Psoas muscle (tissue), 8 donors: ENCODE results near the gene PPEF2. TPM values are rescaled to one million over a fixed set of nuclear protein-coding genes. Genes with fewer than 3 reads are reported as not detected.

Experiments used
- ATAC-seq, 4 donors: fragments of 200-7000 bp; cut with Tn5 transposase; one replicate each; pipeline ENCODE4 v1.9.1; 2020; ENCODE audit warnings: moderate library complexity in 3 of 4, mild to moderate bottlenecking in 2 of 4
- DNase-seq, 2 donors: peaks; one replicate each; pipeline ENCODE4 v3.0.0-alpha.2; 2020
- H3K27ac ChIP-seq: fragments of 200-600 bp; one replicate; pipeline ENCODE4 v1.8.0; 2022
- H3K27me3 ChIP-seq, 3 donors: fragments of 200-600 bp in 1 of 3; one replicate each; pipeline versions ENCODE4 v1.6.1 to v1.8.0; 2013 to 2022; ENCODE audit warnings: low read length in 2 of 3, mild to moderate bottlenecking in 2 of 3, moderate library complexity in 1 of 3; ENCODE audit not compliant: insufficient read depth in 3 of 3
- H3K36me3 ChIP-seq, 2 donors: fragments of 200-600 bp in 1 of 2; one replicate each; pipeline versions ENCODE4 v1.6.1 to v1.8.0; 2013 to 2022; ENCODE audit warnings: low read depth in 1 of 2, mild to moderate bottlenecking in 1 of 2, moderate library complexity in 1 of 2; ENCODE audit not compliant: insufficient read depth in 1 of 2
- H3K4me1 ChIP-seq: fragments of 200-600 bp; one replicate; pipeline ENCODE4 v1.8.0; 2022
- H3K4me3 ChIP-seq: fragments of 200-600 bp; one replicate; pipeline ENCODE4 v1.8.0; 2022; ENCODE audit warnings: mild to moderate bottlenecking
- H3K9me3 ChIP-seq: fragments of 200-600 bp; one replicate; pipeline ENCODE4 v1.8.0; 2022
- CTCF ChIP-seq: fragments of 200-600 bp; IDR thresholded peaks from one replicate; pipeline ENCODE4 v1.8.0; 2022; ENCODE audit warnings: antibody characterized with exemption
- WGBS, 3 donors: extraction: QIAGEN DNeasy Blood & Tissue Kit; methylation state at CpG; one replicate each; pipeline versions ENCODE4 v1.1.6 to v1.1.7; 2013; 5-methylcytosine and 5-hydroxymethylcytosine counted together
- intact Hi-C, 2 donors: fragments of 100-400 bp; cut with DNase I; formaldehyde crosslinking; loops; one replicate each; pipeline versions ENCODE4 v1.11.0 to v1.14.2; 2022
- polyA plus RNA-seq, 3 donors: library from polyadenylated mRNA; stranded (reverse); fragments of 200-250 nt; gene quantifications; one replicate each; pipeline ENCODE4 v1.2.3, GENCODE V29; 2013
- total RNA-seq, 4 donors: library from RNA; stranded (reverse); fragmentation: NEBNext Ultra II Directional in 2 of 4; extraction: Animal tissue kit (Norgen Biotek cat#: 25700) in 2 of 4; gene quantifications; one replicate each; pipeline versions ENCODE4 v1.2.1 to v1.2.4, GENCODE V29; 2021 to 2023
- donor health status: healthy with polysubstance abuse.
- donor health status: DM: no; HTN: no; CAD: no; lungs with moderate emphysema.
- donor health status: Bipolar disorder and iron deficiency.
- donor health status: healthy.
- donor health status: DM: yes; HTN: yes; CAD: no.
- donor health status: DM: no; HTN: no; CAD: no.
- donor health status: DM: no; HTN: no; CAD: no.
- donor health status: DM: yes; HTN: yes; CAD: no.

Gene PPEF2
- total and polyA plus RNA-seq, 7 donors = 0.05 to 0.08 TPM; not detected in 5

GRCh38 chr4:75831856-75832405 is 70.3 kb downstream of the PPEF2 start:
- Histone ChIP-seq H3K9me3 (no peaks in the 10 kb centered on the region), H3K36me3 (no peaks in the 10 kb centered on the region), H3K4me3 (no peak overlapping the region), H3K27me3 (no peaks in the 10 kb centered on the region), H3K27ac (no peak overlapping the region), H3K4me1 (no peaks in the 10 kb centered on the region)
- TF ChIP-seq CTCF = no peak
- DNase-seq (no peak), ATAC-seq (no peak)
- intact Hi-C loops = no loop called here
- WGBS, 3 donors = 83 to 91% (median 88%) methylated on average over 2 of the region's 2 CpGs

GRCh38 chr4:75830906-75831305 is 71.3 kb downstream of the PPEF2 start:
- WGBS, 3 donors = 73 to 83% (median 82%) methylated on average over 1 of the region's 1 CpG
- intact Hi-C loops = no loop called here
- DNase-seq (no peak), ATAC-seq (no peak)
- no peaks in the 10 kb centered on the region for H3K27me3 ChIP-seq
- no peaks in the 10 kb centered on the region for H3K9me3 ChIP-seq
- H3K4me3 ChIP-seq = no peak overlapping the region
- H3K27ac ChIP-seq = no peak overlapping the region
- TF ChIP-seq CTCF = no peak
- no peaks in the 10 kb centered on the region for H3K4me1 ChIP-seq
- H3K36me3 ChIP-seq = no peaks in the 10 kb centered on the region

GRCh38 chr4:75823812-75824211 is 78.4 kb downstream of the PPEF2 start:
- ATAC-seq (no peak), DNase-seq (no peak)
- TF ChIP-seq CTCF = no peak
- H3K27me3 ChIP-seq = no peaks in the 10 kb centered on the region
- H3K9me3 ChIP-seq = no peaks in the 10 kb centered on the region
- H3K36me3 ChIP-seq = no peaks in the 10 kb centered on the region
- no peak overlapping the region for H3K27ac ChIP-seq
- intact Hi-C loops = no loop called here
- no peak overlapping the region for H3K4me3 ChIP-seq
- peaks cover 5% of the 10 kb centered on the region for H3K4me1 ChIP-seq
- 20 to 34% (median 23%) methylated on average over 2 of the region's 2 CpGs for WGBS, 3 donors

GRCh38 chr4:75822416-75822815 is 79.8 kb downstream of the PPEF2 start:
- no peaks in the 10 kb centered on the region for H3K9me3 ChIP-seq
- 58 to 84% (median 77%) methylated on average over 5 of the region's 5 CpGs for WGBS, 3 donors
- H3K27ac ChIP-seq = no peak overlapping the region
- H3K36me3 ChIP-seq = no peaks in the 10 kb centered on the region
- no peak for TF ChIP-seq CTCF
- H3K27me3 ChIP-seq = no peaks in the 10 kb centered on the region
- intact Hi-C loops = no loop called here
- H3K4me1 ChIP-seq = peaks cover 5% of the 10 kb centered on the region
- no peak overlapping the region for H3K4me3 ChIP-seq
- DNase-seq (no peak), ATAC-seq (peak in 2 of 4 donors; percentile 16 to 37)

GRCh38 chr4:75821966-75822365 is 80.3 kb downstream of the PPEF2 start:
- intact Hi-C loops = no loop called here
- WGBS, 3 donors = 47 to 88% (median 65%) methylated on average over 5 of the region's 5 CpGs
- no peak for TF ChIP-seq CTCF
- peak in 2 of 4 donors; percentile 24 to 71 for ATAC-seq
- H3K4me3 ChIP-seq = no peak overlapping the region
- H3K4me1 ChIP-seq = peaks cover 5% of the 10 kb centered on the region
- no peaks in the 10 kb centered on the region for H3K27me3 ChIP-seq
- no peak overlapping the region for H3K27ac ChIP-seq
- DNase-seq = no peak
- H3K36me3 ChIP-seq = peaks cover 0 to 2% of the 10 kb centered on the region in 2 donors
- no peaks in the 10 kb centered on the region for H3K9me3 ChIP-seq
